H1 (cell line): ENCODE data around the gene DENND1A. TPM values are rescaled to one million over a fixed set of nuclear protein-coding genes. Genes with fewer than 3 reads are reported as not detected.

Experiments
- CTCF ChIA-PET: fragments of 300-600 bp; sonication (Branson Sonifier 250); formaldehyde crosslinking; loops from one replicate; lab custom pipeline; 2021; ENCODE audit not compliant: partially characterized antibody; lab: Charles Lee
- POLR2A ChIA-PET: fragments of 300-600 bp; sonication (Branson Sonifier 250); formaldehyde crosslinking; loops from one replicate; lab custom pipeline; 2021; ENCODE audit warnings: inconsistent platforms; ENCODE audit not compliant: partially characterized antibody; lab: Charles Lee
- DNase-seq, 2 experiments: peaks; one replicate each; pipeline versions ENCODE4 v3.0.0 to v3.0.0-alpha.2; 2010 to 2022; ENCODE audit warnings: low spot score in 2 of 2, low read depth in 1 of 2, mixed read lengths in 1 of 2
- FAIRE-seq: peaks from 2 replicates; lab custom pipeline; 2011; peaks lifted over from hg19 to GRCh38; lab: Jason Lieb, UNC
- H2AFZ ChIP-seq: 2 replicates; pipeline ENCODE4 v1.8.1; 2012; ENCODE audit warnings: low read length, inconsistent platforms
- H2AK5ac ChIP-seq: 2 replicates; pipeline ENCODE4 v1.6.1; 2013; ENCODE audit warnings: low read depth, low read length
- H2BK120ac ChIP-seq: replicated peaks from 2 replicates; pipeline ENCODE3; 2013; ENCODE audit warnings: low read depth, low read length, inconsistent platforms
- H2BK12ac ChIP-seq: 2 replicates; pipeline ENCODE4 v1.6.1; 2013; ENCODE audit warnings: low read depth, low read length
- H2BK15ac ChIP-seq: 2 replicates; pipeline ENCODE4 v1.6.1; 2013; ENCODE audit warnings: low read length
- H2BK20ac ChIP-seq: 2 replicates; pipeline ENCODE4 v1.6.1; 2013; ENCODE audit warnings: low read length
- H2BK5ac ChIP-seq: 2 replicates; pipeline ENCODE4 v1.6.1; 2013; ENCODE audit warnings: low read depth, low read length
- H3K14ac ChIP-seq: 2 replicates; pipeline ENCODE4 v1.6.1; 2013; ENCODE audit warnings: inconsistent platforms; ENCODE audit not compliant: insufficient read length
- H3K18ac ChIP-seq: 2 replicates; pipeline ENCODE4 v1.6.1; 2013; ENCODE audit warnings: low read length; ENCODE audit errors: extremely low read depth
- H3K23ac ChIP-seq: 2 replicates; pipeline ENCODE4 v1.6.1; 2013; ENCODE audit warnings: inconsistent platforms; ENCODE audit not compliant: insufficient read length
- H3K23me2 ChIP-seq: 2 replicates; pipeline ENCODE4 v1.6.1; 2013; ENCODE audit warnings: low read depth, low read length
- H3K27ac ChIP-seq: 2 replicates; pipeline ENCODE4 v1.6.1; 2011; ENCODE audit warnings: low read depth, low read length, inconsistent platforms
- H3K27me3 ChIP-seq, 4 experiments: replicated peaks in 1 of 4; 1 replicate in 1 of 4; 2 replicates in 3 of 4; pipeline versions ENCODE4 v1.6.1 to v1.8.1; 2011 to 2013; ENCODE audit warnings: low read length in 3 of 4, mild to moderate bottlenecking in 3 of 4, inconsistent platforms in 2 of 4, mixed read lengths in 2 of 4, moderate library complexity in 1 of 4; ENCODE audit not compliant: control insufficient read depth in 3 of 4, insufficient read depth in 3 of 4; ENCODE audit errors: extremely low read depth in 1 of 4
- H3K36me3 ChIP-seq, 4 experiments: 2 replicates each; pipeline versions ENCODE4 v1.6.1 to v1.8.1; 2011 to 2013; ENCODE audit warnings: mild to moderate bottlenecking in 4 of 4, low read length in 3 of 4, moderate library complexity in 2 of 4, control low read depth in 1 of 4, inconsistent platforms in 1 of 4; ENCODE audit not compliant: insufficient read depth in 4 of 4, control insufficient read depth in 2 of 4
- H3K4ac ChIP-seq: replicated peaks from 2 replicates; pipeline ENCODE3; 2013; ENCODE audit warnings: low read length, low read depth, mixed read lengths, inconsistent platforms; ENCODE audit not compliant: insufficient read length
- H3K4me1 ChIP-seq, 4 experiments: replicated peaks in 1 of 4; 1 replicate in 1 of 4; 2 replicates in 3 of 4; pipeline versions ENCODE4 v1.6.1 to v1.8.1; 2011 to 2013; ENCODE audit warnings: low read length in 3 of 4, inconsistent platforms in 2 of 4, mixed read lengths in 1 of 4; ENCODE audit not compliant: insufficient read depth in 4 of 4, control insufficient read depth in 3 of 4
- H3K4me2 ChIP-seq, 2 experiments: 2 replicates each; pipeline versions ENCODE4 v1.6.1 to v1.8.1; 2011 to 2013; ENCODE audit warnings: low read depth in 2 of 2, low read length in 2 of 2, control low read depth in 1 of 2, inconsistent platforms in 1 of 2, mild to moderate bottlenecking in 1 of 2; ENCODE audit not compliant: insufficient read depth in 1 of 2
- H3K4me3 ChIP-seq, 4 experiments: fragments of 200-600, 300-600 bp in 1 of 4; sonication (generic), shearing (Covaris generic), sonication (Bioruptor Twin) in 1 of 4; 2 replicates each; pipeline versions ENCODE4 v1.5.1 to v1.8.1; 2011 to 2016; ENCODE audit warnings: low read length in 4 of 4, low read depth in 3 of 4, control low read depth in 2 of 4, inconsistent platforms in 2 of 4, mild to moderate bottlenecking in 2 of 4, mixed read lengths in 1 of 4, moderate library complexity in 1 of 4; ENCODE audit not compliant: insufficient read depth in 2 of 4; ENCODE audit errors: extremely low read depth in 1 of 4
- H3K56ac ChIP-seq: replicated peaks from 2 replicates; pipeline ENCODE3; 2013; ENCODE audit warnings: low read depth, mild to moderate bottlenecking, mixed read lengths, low read length, inconsistent platforms; ENCODE audit not compliant: insufficient read length
- H3K79me1 ChIP-seq: 2 replicates; pipeline ENCODE4 v1.6.1; 2013; ENCODE audit warnings: low read depth, low read length, control low read depth
- H3K79me2 ChIP-seq, 2 experiments: 2 replicates each; pipeline versions ENCODE4 v1.6.1 to v1.8.1; 2012 to 2013; ENCODE audit warnings: low read length in 2 of 2, mild to moderate bottlenecking in 2 of 2, inconsistent platforms in 1 of 2; ENCODE audit not compliant: insufficient read depth in 2 of 2, control insufficient read depth in 1 of 2
- H3K9ac ChIP-seq, 4 experiments: replicated peaks in 1 of 4; 1 replicate in 1 of 4; 2 replicates in 3 of 4; pipeline versions ENCODE4 v1.6.1 to v1.8.1; 2011 to 2013; ENCODE audit warnings: low read depth in 3 of 4, low read length in 3 of 4, control low read depth in 2 of 4, mild to moderate bottlenecking in 2 of 4, moderate library complexity in 2 of 4, inconsistent platforms in 1 of 4; ENCODE audit errors: extremely low read depth in 1 of 4
- H3K9me3 ChIP-seq, 2 experiments: 2 replicates each; pipeline versions ENCODE4 v1.6.1 to v1.8.1; 2012 to 2013; ENCODE audit warnings: mild to moderate bottlenecking in 2 of 2, moderate library complexity in 2 of 2, control low read depth in 1 of 2, inconsistent platforms in 1 of 2, low read depth in 1 of 2, low read length in 1 of 2, mixed read lengths in 1 of 2; ENCODE audit not compliant: insufficient read depth in 2 of 2
- H4K20me1 ChIP-seq, 2 experiments: replicated peaks in 1 of 2; 2 replicates each; pipeline versions ENCODE3 to v1.8.1; 2011 to 2013; ENCODE audit warnings: inconsistent platforms in 2 of 2, low read length in 2 of 2, mild to moderate bottlenecking in 1 of 2; ENCODE audit not compliant: insufficient read depth in 2 of 2, control insufficient read depth in 1 of 2
- H4K5ac ChIP-seq: 2 replicates; pipeline ENCODE4 v1.6.1; 2013; ENCODE audit warnings: low read length, low read depth, mixed read lengths, inconsistent platforms; ENCODE audit not compliant: insufficient read length
- H4K8ac ChIP-seq: 2 replicates; pipeline ENCODE4 v1.8.0; 2013; ENCODE audit warnings: mild to moderate bottlenecking, moderate library complexity, low read length, inconsistent platforms; ENCODE audit not compliant: insufficient read depth; ENCODE audit errors: extremely low read depth
- H4K91ac ChIP-seq: replicated peaks from 2 replicates; pipeline ENCODE3; 2013; ENCODE audit warnings: low read length, mixed read lengths, inconsistent platforms; ENCODE audit not compliant: insufficient read length
- CBX8 ChIP-seq: fragments of 300-800, 300-1000 bp; sonication (generic); IDR thresholded peaks from 2 replicates; pipeline ENCODE4 v1.7.1; 2016; ENCODE audit warnings: low read depth, low read length, borderline replicate concordance
- GABPA ChIP-seq: IDR thresholded peaks from 2 replicates; pipeline ENCODE4 v1.6.1; 2011; ENCODE audit warnings: mild to moderate bottlenecking, low read length, moderate library complexity, borderline replicate concordance; ENCODE audit not compliant: insufficient read depth
- GTF2F1 ChIP-seq: IDR thresholded peaks from 2 replicates; pipeline ENCODE4 v1.6.1; 2012; ENCODE audit warnings: low read depth, low read length, improper control_type of control experiment, borderline replicate concordance
- SIRT6 ChIP-seq: IDR thresholded peaks from one replicate; pipeline ENCODE4 v1.7.1; 2012; ENCODE audit warnings: low read length, inconsistent platforms
- SIX5 ChIP-seq: IDR thresholded peaks from 2 replicates; pipeline ENCODE4 v1.6.1; 2011; ENCODE audit warnings: mild to moderate bottlenecking, low read depth, low read length
- SP4 ChIP-seq: IDR thresholded peaks from 2 replicates; pipeline ENCODE4 v1.6.1; 2012; ENCODE audit warnings: low read length, inconsistent platforms
- SRF ChIP-seq: IDR thresholded peaks from 2 replicates; pipeline ENCODE4 v1.6.1; 2011; ENCODE audit warnings: mild to moderate bottlenecking, low read depth, low read length, moderate library complexity
- USF2 ChIP-seq: IDR thresholded peaks from 2 replicates; pipeline ENCODE4 v1.6.1; 2011; ENCODE audit warnings: low read length, improper control_type of control experiment
- WGBS, 2 experiments: shearing (Covaris generic) in 1 of 2; methylation state at CpG; one replicate each; pipeline versions ENCODE4 v1.1.6 to v1.1.7; 2013 to 2015; ENCODE audit warnings: low lambda C conversion rate in 2 of 2, mixed read lengths in 2 of 2, inconsistent platforms in 1 of 2, low coverage in 1 of 2, missing lambda C conversion rate in 1 of 2; ENCODE audit not compliant: insufficient replicate concordance in 2 of 2, insufficient coverage in 1 of 2, insufficient read length in 1 of 2; ENCODE audit errors: extremely low coverage in 1 of 2, missing lambda C conversion rate in 1 of 2; 5-methylcytosine and 5-hydroxymethylcytosine counted together
- polyA plus RNA-seq, 7 experiments: library from polyadenylated mRNA; depleted of rRNA in 3 of 7; stranded (reverse) in 5 of 7; unstranded in 2 of 7; fragments of >200 nt in 5 of 7; fragments of 200-250 nt in 2 of 7; gene quantifications; 1 replicate in 5 of 7; 2 replicates in 1 of 7; 4 replicates in 1 of 7; pipeline versions ENCODE4 v1.2.1 to v1.2.3, GENCODE V29; 2011 to 2013; ENCODE audit warnings: missing spikeins in 2 of 7, mixed read lengths in 2 of 7
- total RNA-seq: library from RNA; stranded (reverse); fragmentation: NEBNext Ultra II Directional; extraction: Animal tissue kit (Norgen Biotek cat#: 25700); gene quantifications from 2 replicates; pipeline ENCODE4 v1.2.1, GENCODE V29; 2021

DENND1A gene
- total and polyA plus RNA-seq, 2 of the 8 experiments (the other 6 are each of a cell fraction or from before 2014, with no cell fraction given), result 24.1 to 26.4 TPM

- H3K79me2 ChIP-seq, result no peaks in the 10 kb centered on the region
- no peak overlapping the region for H3K18ac ChIP-seq
- H3K14ac ChIP-seq, result no peak overlapping the region
- DNase-seq, result no peak
- H3K4ac ChIP-seq, result no peak overlapping the region
- no peaks in the 10 kb centered on the region for H3K36me3 ChIP-seq
- no peaks in the 10 kb centered on the region; a peak in 1 of 7 replicates for H3K27me3 ChIP-seq
- H3K9ac ChIP-seq, result no peak overlapping the region
- no peak for FAIRE-seq
- H2AK5ac ChIP-seq, result no peak overlapping the region
- no peaks in the 10 kb centered on the region for H3K4me1 ChIP-seq
- H4K91ac ChIP-seq, result no peak overlapping the region
- WGBS, 2 experiments, result 97% methylated on average over 21 of the region's 22 CpGs; no CpG with 5 or more reads in 1 of the 2 experiments
- H3K4me2 ChIP-seq, result no peak overlapping the region
- H4K8ac ChIP-seq, result no peak overlapping the region
- no peak overlapping the region for H3K23ac ChIP-seq
- no peak overlapping the region for H2BK20ac ChIP-seq
- H2BK5ac ChIP-seq, result 0 out of 2 replicates have a peak overlapping the region, but pooled peaks have one; percentile 21
- CTCF ChIA-PET, result interaction anchor here (0.6 to 7.2 kb wide), 7 partner anchors 8 to 785 kb away, joined by 4 to 64 read pairs (median 5); no protein-coding TSS in a partner anchor
- no peak overlapping the region for H3K4me3 ChIP-seq
- no peak overlapping the region for H2AFZ ChIP-seq
- TF ChIP-seq CBX8, result no peak
- TF ChIP-seq SP4, result no peak
- TF ChIP-seq GTF2F1, result no peak
- TF ChIP-seq SIX5, result no peak
- TF ChIP-seq SIRT6, result no peak
- no peak for TF ChIP-seq USF2
- no peak for TF ChIP-seq GABPA
- no peak for TF ChIP-seq SRF
- H2BK120ac ChIP-seq, result no peak overlapping the region
- H3K23me2 ChIP-seq, result no peaks in the 10 kb centered on the region
- H3K79me1 ChIP-seq, result no peaks in the 10 kb centered on the region
- no peaks in the 10 kb centered on the region for H3K9me3 ChIP-seq
- H2BK12ac ChIP-seq, result no peak overlapping the region
- no peaks in the 10 kb centered on the region for H4K20me1 ChIP-seq
- POLR2A ChIA-PET, result interaction anchor here (1.0 kb wide), 1 partner anchor 9 kb away, joined by 4 read pairs; no protein-coding TSS in a partner anchor
- no peak overlapping the region for H3K56ac ChIP-seq
- no peak overlapping the region for H3K27ac ChIP-seq
- no peak overlapping the region for H2BK15ac ChIP-seq
- H4K5ac ChIP-seq, result no peak overlapping the region
Observed at GRCh38 chr9:123432331-123433236, 497.3 kb downstream of the DENND1A start.
